Nephron progenitor cell (in vitro differentiated cells): Measurements from ENCODE around the gene FN1.
A peak's percentile ranks its signal among the peaks of the same experiment; 100 is the strongest.

Experiments used
- DNase-seq: peaks from one replicate; pipeline ENCODE4 v3.0.0; 2021
- H3K27ac Mint-ChIP-seq: 2 replicates; pipeline ENCODE4 v1.8.0; 2021; ENCODE audit warnings: mild to moderate bottlenecking, moderate library complexity, mixed read lengths
- H3K27me3 Mint-ChIP-seq: 2 replicates; pipeline ENCODE4 v1.8.0; 2021; ENCODE audit warnings: mild to moderate bottlenecking, low read depth, mixed read lengths; ENCODE audit not compliant: poor library complexity
- H3K36me3 Mint-ChIP-seq: 2 replicates; pipeline ENCODE4 v1.8.0; 2021; ENCODE audit warnings: low read depth, mixed read lengths
- H3K4me1 Mint-ChIP-seq: 2 replicates; pipeline ENCODE4 v1.8.0; 2021; ENCODE audit warnings: mixed read lengths
- H3K4me3 Mint-ChIP-seq: 2 replicates; pipeline ENCODE4 v1.8.0; 2021; ENCODE audit warnings: mild to moderate bottlenecking, moderate library complexity, mixed read lengths
- H3K9me3 Mint-ChIP-seq: 2 replicates; pipeline ENCODE4 v1.8.0; 2021; ENCODE audit warnings: mild to moderate bottlenecking, moderate library complexity, mixed read lengths
- TF ChIP-seq, protein P1 (sequence below): fragments of 200-600 bp; sonication (generic); IDR thresholded peaks from 2 replicates; pipeline ENCODE4 v1.5.0; 2021; ENCODE audit warnings: antibody characterized with exemption

FN1 gene

DNA sequence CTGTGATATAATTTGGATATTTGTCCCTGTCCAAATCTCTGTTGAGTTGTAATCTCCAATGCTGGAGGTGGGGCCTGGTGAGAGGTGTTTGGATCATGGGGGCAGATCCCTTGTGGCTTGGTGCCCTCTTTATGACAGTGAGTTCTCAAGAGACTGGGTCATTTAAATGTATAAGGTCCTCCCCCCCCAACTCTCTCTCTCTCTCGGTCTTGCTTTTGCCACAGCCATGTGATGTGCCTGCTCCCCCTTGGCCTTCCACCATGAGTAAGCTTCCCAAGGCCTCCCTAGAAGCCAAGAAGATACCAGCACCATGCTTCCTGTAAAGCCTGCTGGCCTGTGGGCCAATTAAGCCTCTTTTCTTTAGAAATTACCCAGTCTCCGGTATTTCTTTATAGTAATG lies 58.6 kb downstream of the FN1 start:
- TF ChIP-seq, protein P1, sequence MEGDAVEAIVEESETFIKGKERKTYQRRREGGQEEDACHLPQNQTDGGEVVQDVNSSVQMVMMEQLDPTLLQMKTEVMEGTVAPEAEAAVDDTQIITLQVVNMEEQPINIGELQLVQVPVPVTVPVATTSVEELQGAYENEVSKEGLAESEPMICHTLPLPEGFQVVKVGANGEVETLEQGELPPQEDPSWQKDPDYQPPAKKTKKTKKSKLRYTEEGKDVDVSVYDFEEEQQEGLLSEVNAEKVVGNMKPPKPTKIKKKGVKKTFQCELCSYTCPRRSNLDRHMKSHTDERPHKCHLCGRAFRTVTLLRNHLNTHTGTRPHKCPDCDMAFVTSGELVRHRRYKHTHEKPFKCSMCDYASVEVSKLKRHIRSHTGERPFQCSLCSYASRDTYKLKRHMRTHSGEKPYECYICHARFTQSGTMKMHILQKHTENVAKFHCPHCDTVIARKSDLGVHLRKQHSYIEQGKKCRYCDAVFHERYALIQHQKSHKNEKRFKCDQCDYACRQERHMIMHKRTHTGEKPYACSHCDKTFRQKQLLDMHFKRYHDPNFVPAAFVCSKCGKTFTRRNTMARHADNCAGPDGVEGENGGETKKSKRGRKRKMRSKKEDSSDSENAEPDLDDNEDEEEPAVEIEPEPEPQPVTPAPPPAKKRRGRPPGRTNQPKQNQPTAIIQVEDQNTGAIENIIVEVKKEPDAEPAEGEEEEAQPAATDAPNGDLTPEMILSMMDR: no peak
- H3K4me3 Mint-ChIP-seq: no peak overlapping the region
- no peaks in the 10 kb centered on the region for H3K9me3 Mint-ChIP-seq
- peaks cover 93% of the 10 kb centered on the region for H3K36me3 Mint-ChIP-seq
- no peak for DNase-seq
- H3K27me3 Mint-ChIP-seq: no peaks in the 10 kb centered on the region
- H3K4me1 Mint-ChIP-seq: no peaks in the 10 kb centered on the region
- no peak overlapping the region for H3K27ac Mint-ChIP-seq

GRCh38 chr2:215376103-215376780 lies 59.6 kb downstream of the FN1 start:
- H3K27ac Mint-ChIP-seq: no peak overlapping the region
- H3K4me3 Mint-ChIP-seq: no peak overlapping the region
- H3K27me3 Mint-ChIP-seq: peaks cover 3% of the 10 kb centered on the region
- TF ChIP-seq, protein P1: no peak
- no peaks in the 10 kb centered on the region for H3K4me1 Mint-ChIP-seq
- no peak for DNase-seq
- H3K9me3 Mint-ChIP-seq: no peaks in the 10 kb centered on the region
- H3K36me3 Mint-ChIP-seq: peaks cover 93% of the 10 kb centered on the region

GRCh38 chr2:215375467-215375830 lies 60.4 kb downstream of the FN1 start:
- DNase-seq: no peak
- Mint-ChIP-seq H3K27ac (no peak overlapping the region), H3K9me3 (no peaks in the 10 kb centered on the region), H3K27me3 (peaks cover 3% of the 10 kb centered on the region), H3K36me3 (peaks cover 93% of the 10 kb centered on the region), H3K4me3 (no peak overlapping the region), H3K4me1 (no peaks in the 10 kb centered on the region)
- TF ChIP-seq, protein P1: no peak

GRCh38 chr2:215374642-215375466 lies 61.0 kb downstream of the FN1 start:
- Mint-ChIP-seq H3K27ac (peak overlapping the region; percentile 66), H3K4me1 (no peaks in the 10 kb centered on the region), H3K36me3 (peaks cover 93% of the 10 kb centered on the region), H3K4me3 (no peak overlapping the region), H3K27me3 (peaks cover 3% of the 10 kb centered on the region), H3K9me3 (no peaks in the 10 kb centered on the region)
- TF ChIP-seq, protein P1: no peak
- no peak for DNase-seq

GRCh38 chr2:215374002-215374401 lies 61.9 kb downstream of the FN1 start:
- H3K27ac Mint-ChIP-seq: peak overlapping the region; percentile 66
- peaks cover 95% of the 10 kb centered on the region for H3K36me3 Mint-ChIP-seq
- peaks cover 3% of the 10 kb centered on the region for H3K27me3 Mint-ChIP-seq
- no peak for DNase-seq
- H3K4me1 Mint-ChIP-seq: no peaks in the 10 kb centered on the region
- no peaks in the 10 kb centered on the region for H3K9me3 Mint-ChIP-seq
- TF ChIP-seq, protein P1: no peak
- H3K4me3 Mint-ChIP-seq: no peak overlapping the region
